GM19397 (cell line): Measurements from ENCODE around the gene METTL3.

Experiments used
- ATAC-seq: cut with Tn5 transposase; IDR thresholded peaks from one replicate; pipeline ENCODE4 v1.9.1; 2021; ENCODE audit warnings: mild to moderate bottlenecking, moderate library complexity; ENCODE audit not compliant: unreplicated experiment

METTL3 gene

DNA sequence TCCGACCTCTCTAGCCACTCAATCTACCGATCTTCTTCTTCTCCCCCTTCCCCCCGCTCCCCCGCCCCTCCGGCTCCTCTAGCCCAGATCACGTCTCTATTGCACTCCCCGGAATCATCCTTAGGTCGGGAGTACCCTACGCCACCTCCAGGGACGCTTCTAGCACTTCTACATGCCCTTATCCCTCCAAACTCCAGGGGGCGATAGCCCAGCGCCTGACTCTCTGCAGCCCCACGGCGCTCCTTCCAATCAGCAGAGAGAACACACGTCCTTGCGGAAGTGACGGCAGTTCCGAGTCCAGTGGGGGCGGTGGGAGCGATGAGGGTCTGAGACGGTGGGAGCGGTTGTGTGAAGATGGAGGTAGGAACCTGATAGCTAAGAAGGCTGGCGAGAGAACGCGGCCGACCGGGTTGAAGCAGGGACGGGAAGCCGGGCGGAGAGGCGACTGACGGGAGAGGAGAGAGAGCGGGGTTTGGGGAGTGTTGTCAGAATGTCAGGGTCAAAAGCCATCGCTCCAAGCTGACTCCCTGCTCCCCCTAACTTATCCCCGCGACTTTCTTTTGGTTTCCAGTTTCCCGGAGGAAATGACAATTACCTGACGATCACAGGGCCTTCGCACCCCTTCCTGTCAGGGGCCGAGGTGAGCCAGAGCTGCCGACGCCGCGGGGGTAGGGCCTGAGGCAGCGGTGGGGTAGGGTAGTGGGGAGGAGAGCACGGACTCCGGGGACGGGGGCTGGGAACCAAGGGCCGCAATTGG is 34.0 kb downstream of the METTL3 start, which contains the start of the genes RAB2B and TOX4:
Gene RAB2B, minus strand, starts transcription at position 35 of the 757 bp plus-strand sequence. CDS start 87 bp downstream, outside the sequence.
Gene TOX4, plus strand, starts transcription at position 271 of the 757 bp plus-strand sequence. Its CDS starts 84 bp downstream, at position 355.
- ATAC-seq: peak; percentile 99

DNA sequence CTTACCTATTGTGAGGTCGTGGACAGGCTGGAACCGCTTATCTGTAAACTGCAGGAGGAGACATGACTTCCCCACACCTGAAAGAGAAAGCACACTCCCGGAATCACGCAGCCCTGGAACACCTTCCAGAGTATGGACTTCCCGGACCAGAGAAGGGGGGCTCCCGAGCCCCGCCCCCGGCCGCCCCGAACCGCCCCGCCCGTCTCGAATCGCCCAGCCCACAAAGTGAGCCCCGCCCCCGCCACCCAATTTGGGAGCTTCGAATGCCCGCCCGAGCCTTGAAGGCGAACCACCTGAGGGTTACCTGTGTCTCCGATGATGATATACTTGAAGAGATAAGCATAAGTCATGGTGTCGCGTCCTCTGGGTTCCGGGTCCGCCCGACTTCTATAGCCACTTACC is 34.6 kb downstream of the METTL3 start:
- ATAC-seq: peak; percentile 33

GRCh38 chr14:21475767-21476522 is 35.2 kb downstream of the METTL3 start:
- no peak for ATAC-seq

DNA sequence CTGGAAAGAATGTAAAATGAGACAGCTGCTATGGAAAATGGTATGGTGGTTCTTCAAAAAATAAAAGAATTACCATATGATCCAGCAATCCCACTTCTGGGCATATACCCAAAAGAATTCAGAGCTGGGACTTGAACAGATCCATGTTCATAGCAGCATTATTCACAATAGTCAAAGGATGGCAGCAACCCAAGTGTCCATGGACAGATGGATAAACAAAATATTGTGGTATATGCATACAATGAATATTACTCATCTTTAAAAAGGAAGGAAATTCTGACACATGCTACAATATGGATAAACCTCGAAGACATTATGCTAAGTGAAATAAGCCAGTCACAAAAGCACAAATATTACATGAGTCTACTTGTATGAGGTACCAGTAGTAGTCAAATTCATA is 43.5 kb downstream of the METTL3 start:
- no peak for ATAC-seq

GRCh38 chr14:21455912-21456667 is 55.0 kb downstream of the METTL3 start, which contains the start of gene CHD8:
Gene CHD8, minus strand, starts transcription at chr14:21456123. Its CDS starts 24,480 bp downstream, at chr14:21431643.
- ATAC-seq: peak; percentile 97

DNA sequence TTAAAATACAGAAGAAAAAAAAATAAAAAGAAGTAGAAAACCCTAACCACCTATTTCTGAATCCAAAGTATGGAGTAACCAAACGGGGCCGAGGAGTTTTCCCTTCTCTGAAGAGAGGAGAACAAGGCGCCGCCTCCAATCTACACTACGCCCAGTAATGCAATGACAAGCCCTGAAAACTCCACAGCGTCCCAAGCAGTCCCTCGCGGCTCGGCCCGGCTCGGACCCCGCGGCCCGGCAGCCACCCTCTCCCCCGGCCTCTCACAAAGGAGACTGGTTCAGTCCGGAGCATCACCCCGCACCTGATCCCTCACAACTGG is 55.6 kb downstream of the METTL3 start:
- peak; percentile 23 for ATAC-seq

GRCh38 chr14:21454843-21455544 is 56.1 kb downstream of the METTL3 start:
- ATAC-seq: no peak

DNA sequence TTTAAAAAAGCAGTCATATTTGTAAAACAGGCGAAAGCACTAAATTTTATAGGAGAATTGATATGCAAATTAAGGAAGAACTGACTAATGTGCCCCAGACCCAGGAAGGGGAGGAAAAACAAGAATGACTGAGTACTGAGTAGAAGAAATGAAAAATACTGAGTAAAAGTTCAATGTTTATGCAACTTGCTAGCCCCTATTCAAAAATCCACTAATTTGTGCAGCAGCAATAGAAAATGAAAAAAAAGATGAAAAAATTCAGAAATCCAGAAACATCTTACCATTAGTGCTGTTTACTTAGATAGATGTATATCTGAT is 61.3 kb downstream of the METTL3 start:
- no peak for ATAC-seq
